Left lung (tissue), 10 donors: ENCODE measurements around the gene SERPINA5. TPM values are rescaled to one million over a fixed set of nuclear protein-coding genes. Genes with fewer than 3 reads are reported as not detected.

Experiments used
- ATAC-seq: fragments of 200-7000 bp; cut with Tn5 transposase; one replicate; pipeline ENCODE4 v1.9.1; 2020; ENCODE audit warnings: moderate library complexity
- DNase-seq, 4 donors: peaks; one replicate each; pipeline ENCODE4 v3.0.0-alpha.2; 2013 to 2020
- H3K27ac ChIP-seq, 2 donors: fragments of 200-600 bp; sonication (generic) in 1 of 2; one replicate each; pipeline versions ENCODE4 v1.5.0 to v1.8.0; 2020 to 2021
- H3K27me3 ChIP-seq, 2 donors: fragments of 200-600 bp; sonication (generic) in 1 of 2; one replicate each; pipeline versions ENCODE4 v1.5.0 to v1.8.0; 2020 to 2021
- H3K36me3 ChIP-seq, 2 donors: fragments of 200-600 bp; sonication (generic) in 1 of 2; one replicate each; pipeline versions ENCODE4 v1.5.0 to v1.8.0; 2020 to 2021
- H3K4me1 ChIP-seq, 2 donors: fragments of 200-600 bp; one replicate each; pipeline ENCODE4 v1.8.0; 2021
- H3K4me3 ChIP-seq, 2 donors: fragments of 200-600 bp; sonication (generic) in 1 of 2; one replicate each; pipeline versions ENCODE4 v1.5.0 to v1.8.0; 2020 to 2021; ENCODE audit warnings: mild to moderate bottlenecking in 1 of 2
- H3K9me3 ChIP-seq, 2 donors: fragments of 200-600 bp; sonication (generic) in 1 of 2; one replicate each; pipeline versions ENCODE4 v1.5.0 to v1.8.0; 2020 to 2021
- intact Hi-C, 2 donors: fragments of 100-400 bp; cut with DNase I; formaldehyde crosslinking; loops; one replicate each; pipeline versions ENCODE4 v1.11.2 to v1.14.2; 2022
- polyA plus RNA-seq, 6 donors: library from polyadenylated mRNA; unstranded; fragments of 120-200 nt; gene quantifications; one replicate each; pipeline ENCODE4 v1.2.1, GENCODE V29; 2013; ENCODE audit not compliant: insufficient read length in 6 of 6
- total RNA-seq, 2 donors: library from RNA; stranded (reverse); fragmentation: NEBNext Ultra II Directional; extraction: Animal tissue kit (Norgen Biotek cat#: 25700); gene quantifications; one replicate each; pipeline ENCODE4 v1.2.1, GENCODE V29; 2021
- TF ChIP-seq, protein P1 (sequence below), 2 donors: fragments of 200-600 bp; sonication (generic) in 1 of 2; IDR thresholded peaks; one replicate each; pipeline versions ENCODE4 v1.5.0 to v1.8.0; 2021; ENCODE audit warnings: antibody characterized with exemption in 2 of 2
- donor health status: DM: no; HTN: yes; CAD: no.
- donor health status: DM: no; HTN: no; CAD: no.

Gene SERPINA5
- total and polyA plus RNA-seq, 8 donors = 0.26 to 3.2 (median 0.70) TPM

DNA sequence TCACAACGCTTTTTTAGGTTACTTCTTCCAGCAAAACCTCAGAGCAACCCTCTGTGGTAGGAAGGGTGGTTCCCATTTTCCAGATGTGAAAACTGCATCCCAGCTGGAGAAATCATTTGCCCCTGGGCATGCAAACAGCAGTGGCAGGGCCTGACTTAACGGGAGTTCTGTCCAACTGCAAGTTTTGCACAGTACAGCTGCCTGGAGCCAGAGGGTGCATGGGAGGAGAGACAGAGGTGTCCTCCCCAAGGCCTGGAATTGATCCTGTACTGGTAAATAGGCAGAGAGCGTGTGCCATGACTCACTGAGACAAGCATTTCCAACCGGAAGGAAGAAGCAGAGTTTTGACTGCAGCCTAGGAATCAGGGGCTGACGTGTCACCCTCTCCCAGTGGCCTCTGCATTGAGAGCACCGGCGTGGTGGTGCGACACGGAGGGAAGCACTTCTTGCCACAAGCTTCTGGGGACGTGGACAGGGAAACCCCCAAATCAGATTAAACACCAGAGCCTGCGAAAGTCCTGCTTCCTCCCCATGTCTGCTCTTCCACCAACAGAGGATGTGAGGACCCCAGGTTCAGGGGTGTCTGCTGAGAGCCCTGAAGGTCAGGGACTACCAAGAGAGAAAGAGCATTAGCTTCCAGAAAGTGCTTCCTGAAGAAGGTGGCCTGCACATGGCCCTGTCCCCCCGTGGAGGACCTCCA, 39.0 kb upstream of the SERPINA5 start:
- ATAC-seq (no peak), DNase-seq (no peak)
- no peak overlapping the region for H3K4me3 ChIP-seq
- H3K9me3 ChIP-seq = peaks cover 0 to 11% of the 10 kb centered on the region in 2 donors
- peaks cover 0 to 26% of the 10 kb centered on the region in 2 donors for H3K27me3 ChIP-seq
- TF ChIP-seq, protein P1, sequence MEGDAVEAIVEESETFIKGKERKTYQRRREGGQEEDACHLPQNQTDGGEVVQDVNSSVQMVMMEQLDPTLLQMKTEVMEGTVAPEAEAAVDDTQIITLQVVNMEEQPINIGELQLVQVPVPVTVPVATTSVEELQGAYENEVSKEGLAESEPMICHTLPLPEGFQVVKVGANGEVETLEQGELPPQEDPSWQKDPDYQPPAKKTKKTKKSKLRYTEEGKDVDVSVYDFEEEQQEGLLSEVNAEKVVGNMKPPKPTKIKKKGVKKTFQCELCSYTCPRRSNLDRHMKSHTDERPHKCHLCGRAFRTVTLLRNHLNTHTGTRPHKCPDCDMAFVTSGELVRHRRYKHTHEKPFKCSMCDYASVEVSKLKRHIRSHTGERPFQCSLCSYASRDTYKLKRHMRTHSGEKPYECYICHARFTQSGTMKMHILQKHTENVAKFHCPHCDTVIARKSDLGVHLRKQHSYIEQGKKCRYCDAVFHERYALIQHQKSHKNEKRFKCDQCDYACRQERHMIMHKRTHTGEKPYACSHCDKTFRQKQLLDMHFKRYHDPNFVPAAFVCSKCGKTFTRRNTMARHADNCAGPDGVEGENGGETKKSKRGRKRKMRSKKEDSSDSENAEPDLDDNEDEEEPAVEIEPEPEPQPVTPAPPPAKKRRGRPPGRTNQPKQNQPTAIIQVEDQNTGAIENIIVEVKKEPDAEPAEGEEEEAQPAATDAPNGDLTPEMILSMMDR (IDR thresholded peaks at IDR 0.05) = no peak
- intact Hi-C loops = no loop called here
- H3K27ac ChIP-seq = no peak overlapping the region
- H3K4me1 ChIP-seq = no peaks in the 10 kb centered on the region
- no peaks in the 10 kb centered on the region for H3K36me3 ChIP-seq

DNA sequence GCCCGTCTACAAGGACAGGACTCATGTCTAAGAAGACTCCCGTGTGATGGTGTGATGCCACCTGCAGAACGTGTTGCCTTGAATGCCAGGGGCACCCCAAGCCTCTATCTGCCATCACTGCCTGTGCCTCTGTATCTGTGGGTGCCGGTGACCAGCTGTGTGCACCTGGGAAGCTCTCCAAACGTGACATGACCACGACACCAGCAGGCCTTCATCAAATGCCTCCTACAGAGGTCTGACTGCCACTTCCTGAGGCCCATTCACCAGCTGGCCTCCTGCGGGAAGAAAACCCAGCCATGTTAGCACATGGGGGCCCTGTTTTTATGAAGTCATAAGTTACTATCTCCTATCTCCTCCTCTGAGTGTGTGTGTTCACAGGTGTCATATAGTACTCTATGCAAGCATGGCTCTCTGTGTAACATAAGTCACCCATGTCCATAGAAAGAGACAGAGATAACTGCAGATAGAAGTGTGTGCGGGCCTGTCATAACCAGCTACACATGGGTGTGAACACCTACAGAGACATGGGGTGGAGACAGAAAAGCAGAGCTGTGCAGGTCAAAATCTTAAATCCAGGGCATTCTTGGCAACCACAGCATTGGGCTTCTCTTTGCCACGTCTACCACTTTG, 38.3 kb upstream of the SERPINA5 start:
- intact Hi-C loops = no loop called here
- peaks cover 0 to 25% of the 10 kb centered on the region in 2 donors for H3K27me3 ChIP-seq
- DNase-seq (no peak), ATAC-seq (no peak)
- H3K9me3 ChIP-seq = peaks cover 0 to 11% of the 10 kb centered on the region in 2 donors
- TF ChIP-seq, protein P1 (IDR thresholded peaks at IDR 0.05) = no peak
- no peaks in the 10 kb centered on the region for H3K36me3 ChIP-seq
- H3K4me3 ChIP-seq = no peak overlapping the region
- no peaks in the 10 kb centered on the region for H3K4me1 ChIP-seq
- no peak overlapping the region for H3K27ac ChIP-seq

DNA sequence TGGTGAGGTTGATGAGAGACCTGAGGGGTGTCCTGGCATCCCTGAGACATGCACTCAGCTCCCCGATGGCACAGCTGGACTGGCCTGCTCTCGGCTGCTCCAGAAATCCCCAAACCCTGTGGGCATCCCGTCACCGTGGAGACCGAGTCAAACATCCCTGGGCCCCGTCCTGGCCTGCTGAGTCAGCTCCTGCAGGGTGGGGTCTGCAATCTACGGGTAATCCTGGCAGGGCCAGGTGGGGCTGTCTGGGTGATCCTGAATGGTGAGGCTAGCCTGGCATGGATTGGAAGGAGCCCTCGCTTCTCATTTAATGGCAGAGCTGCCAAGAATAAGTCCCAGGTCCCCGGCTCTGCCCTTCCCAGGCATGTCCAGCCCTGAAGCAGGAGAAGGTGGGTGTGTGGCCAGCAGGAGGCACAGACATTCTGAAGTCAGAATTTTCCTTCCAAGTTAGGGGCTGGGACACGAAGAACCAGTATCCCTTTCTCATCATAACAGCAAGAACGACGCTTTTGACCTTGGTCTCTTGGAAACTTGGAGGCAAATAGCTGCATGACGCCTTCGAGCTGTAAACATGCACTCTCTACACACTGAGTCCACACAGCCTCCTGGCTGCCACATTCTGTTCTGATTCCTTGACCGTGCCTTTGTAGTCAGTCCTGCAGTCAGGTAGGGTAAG, 37.6 kb upstream of the SERPINA5 start:
- DNase-seq = no peak
- Histone ChIP-seq H3K27me3 (peaks cover 0 to 19% of the 10 kb centered on the region in 2 donors), H3K9me3 (peaks cover 0 to 11% of the 10 kb centered on the region in 2 donors), H3K4me1 (no peaks in the 10 kb centered on the region), H3K36me3 (no peaks in the 10 kb centered on the region), H3K4me3 (no peak overlapping the region), H3K27ac (no peak overlapping the region)
- ATAC-seq = no peak
- TF ChIP-seq, protein P1 (IDR thresholded peaks at IDR 0.05) = no peak
- intact Hi-C loops = no loop called here

DNA sequence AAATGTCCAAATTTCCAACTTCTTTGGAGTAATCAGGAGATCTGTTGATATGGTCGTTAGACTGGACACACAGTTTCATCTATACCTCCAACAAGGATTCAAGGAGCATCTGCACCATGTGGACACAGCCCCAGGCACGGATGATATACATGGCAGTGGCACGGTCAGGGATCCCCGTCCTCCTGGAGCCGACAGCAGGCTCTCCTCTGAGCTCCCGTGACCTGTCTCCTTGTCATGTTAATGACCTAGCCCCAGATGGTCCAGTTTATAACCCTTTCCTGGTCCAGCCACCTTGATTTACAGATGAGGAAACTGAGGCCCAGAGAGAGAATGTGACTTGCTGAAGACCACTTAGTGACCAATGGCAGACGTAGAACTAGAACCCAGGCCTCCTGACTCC, 36.5 kb upstream of the SERPINA5 start:
- no peak for ATAC-seq
- H3K36me3 ChIP-seq = no peaks in the 10 kb centered on the region
- peaks cover 0 to 11% of the 10 kb centered on the region in 2 donors for H3K9me3 ChIP-seq
- no peak for DNase-seq
- no peak overlapping the region for H3K27ac ChIP-seq
- peaks cover 0 to 15% of the 10 kb centered on the region in 2 donors for H3K27me3 ChIP-seq
- TF ChIP-seq, protein P1 (IDR thresholded peaks at IDR 0.05) = no peak
- H3K4me1 ChIP-seq = no peaks in the 10 kb centered on the region
- intact Hi-C loops = no loop called here
- H3K4me3 ChIP-seq = no peak overlapping the region
